GM12878 (cell line): ENCODE results near the gene RAB11A.

Experiments used
- CTCF ChIP-seq, 3 experiments: IDR thresholded peaks in 2 of 3; conservative IDR thresholded peaks in 1 of 3; 2 replicates each; pipeline ENCODE4 v1.5.1; 2011; ENCODE audit warnings: low read depth in 3 of 3, low read length in 3 of 3, mild to moderate bottlenecking in 3 of 3, control low read depth in 2 of 3, moderate library complexity in 2 of 3, inconsistent platforms in 1 of 3, mixed read lengths in 1 of 3; ENCODE audit not compliant: control insufficient read depth in 2 of 3, insufficient read depth in 1 of 3; ENCODE audit errors: extremely low read depth in 1 of 3
- EZH2 ChIP-seq: IDR thresholded peaks from 2 replicates; pipeline ENCODE4 v1.6.1; 2012; ENCODE audit warnings: low read depth, mild to moderate bottlenecking, control low read depth, inconsistent platforms, low read length, borderline replicate concordance; ENCODE audit not compliant: control insufficient read depth
- GABPA ChIP-seq: IDR thresholded peaks from 2 replicates; pipeline ENCODE4 v1.6.1; 2014; ENCODE audit warnings: antibody characterized with exemption, low read depth, mild to moderate bottlenecking, inconsistent platforms
- HDAC6 ChIP-seq: fragments of 200-600 bp; sonication (generic); IDR thresholded peaks from one replicate; pipeline ENCODE4 v1.8.0; 2017; ENCODE audit warnings: antibody characterized with exemption; ENCODE audit not compliant: unreplicated experiment
- NFYB ChIP-seq: IDR thresholded peaks from 2 replicates; pipeline ENCODE4 v1.6.1; 2011; ENCODE audit warnings: low read depth, mild to moderate bottlenecking, low read length, improper control_type of control experiment, moderate library complexity; ENCODE audit not compliant: insufficient read depth

DNA sequence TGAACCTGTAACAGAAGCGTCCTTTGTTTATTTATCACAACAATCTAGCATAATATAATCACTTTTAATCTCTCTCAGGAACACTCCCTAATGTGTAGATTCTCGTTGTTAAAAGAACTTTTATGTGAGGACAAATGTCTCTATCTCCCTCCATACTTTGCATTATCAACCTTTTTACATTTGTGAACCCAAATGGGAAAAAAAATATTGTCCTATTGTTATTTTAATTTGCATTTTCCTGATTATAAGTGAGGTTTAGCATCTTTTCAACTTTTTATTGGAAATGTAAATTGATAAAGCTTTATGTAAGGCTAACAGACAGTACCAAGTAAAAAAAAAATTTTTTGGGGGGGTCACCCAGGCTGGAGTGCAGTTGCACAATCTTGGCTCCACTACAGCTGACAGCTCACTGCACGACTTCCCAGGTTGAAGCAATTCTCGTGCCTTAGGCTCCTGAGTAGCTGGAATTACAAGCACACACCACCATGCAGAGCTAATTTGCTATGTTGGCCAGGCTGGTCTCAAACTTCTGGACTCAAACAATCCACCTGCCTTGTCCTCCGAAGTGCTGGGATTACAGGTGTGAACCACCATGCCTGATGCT, 44.2 kb upstream of the RAB11A start:
- TF ChIP-seq EZH2, result no peak
- no peak for TF ChIP-seq NFYB
- TF ChIP-seq GABPA, result no peak
- TF ChIP-seq HDAC6, result no peak
- TF ChIP-seq CTCF (IDR thresholded peaks at IDR 0.05 in 2 of 3, conservative IDR thresholded peaks at IDR 0.05 in 1 of 3; ENCODE audit: control insufficient read depth in 2 of 3, extremely low read depth in 1 of 3, insufficient read depth in 1 of 3, low read depth in 3 of 3, low read length in 3 of 3), result no peak
